Spleen (tissue), 11 donors: ENCODE data around the gene TOR4A. TPM values are rescaled to one million over a fixed set of nuclear protein-coding genes. Genes with fewer than 3 reads are reported as not detected.

ENCODE experiments used
- DNase-seq: peaks from one replicate; pipeline ENCODE4 v3.0.0-alpha.2; 2020
- H3K27ac ChIP-seq, 8 donors: fragments of 200-600 bp; sonication (generic) in 7 of 8; 1 replicate in 4 of 8; 2 replicates in 4 of 8; pipeline versions ENCODE4 v1.5.0 to v1.8.0; 2016 to 2021; ENCODE audit warnings: inconsistent platforms in 4 of 8, mild to moderate bottlenecking in 4 of 8, moderate library complexity in 1 of 8
- H3K27me3 ChIP-seq, 7 donors: fragments of 200-600 bp; sonication (generic) in 6 of 7; replicated peaks in 1 of 7; 1 replicate in 4 of 7; 2 replicates in 3 of 7; pipeline versions ENCODE4 v1.5.0 to v1.8.0; 2016 to 2021; ENCODE audit warnings: inconsistent platforms in 3 of 7, mild to moderate bottlenecking in 1 of 7
- H3K36me3 ChIP-seq, 6 donors: fragments of 200-600 bp; sonication (generic) in 5 of 6; 1 replicate in 4 of 6; 2 replicates in 2 of 6; pipeline versions ENCODE4 v1.5.0 to v1.8.0; 2016 to 2021; ENCODE audit warnings: inconsistent platforms in 2 of 6
- H3K4me1 ChIP-seq, 6 donors: fragments of 200-600 bp; sonication (generic) in 5 of 6; 1 replicate in 3 of 6; 2 replicates in 3 of 6; pipeline versions ENCODE4 v1.5.0 to v1.8.0; 2016 to 2021; ENCODE audit warnings: inconsistent platforms in 3 of 6
- H3K4me3 ChIP-seq, 8 donors: fragments of 200-600 bp; sonication (generic) in 7 of 8; 1 replicate in 4 of 8; 2 replicates in 4 of 8; pipeline versions ENCODE4 v1.5.0 to v1.8.0; 2016 to 2021; ENCODE audit warnings: inconsistent platforms in 4 of 8, mild to moderate bottlenecking in 4 of 8, moderate library complexity in 2 of 8
- H3K9me3 ChIP-seq, 8 donors: fragments of 200-600 bp; sonication (generic) in 7 of 8; 1 replicate in 4 of 8; 2 replicates in 4 of 8; pipeline versions ENCODE4 v1.5.0 to v1.8.0; 2016 to 2021; ENCODE audit warnings: inconsistent platforms in 4 of 8
- CTCF ChIP-seq, 11 experiments: fragments of 200-600 bp in 7 of 11; fragments of 450-650 bp in 4 of 11; sonication (generic) in 4 of 11; IDR thresholded peaks in 8 of 11; conservative IDR thresholded peaks in 3 of 11; 1 replicate in 7 of 11; 2 replicates in 4 of 11; pipeline versions ENCODE4 v1.4.0 to v1.8.0; 2016 to 2021; ENCODE audit warnings: antibody characterized with exemption in 11 of 11, inconsistent platforms in 4 of 11, mild to moderate bottlenecking in 1 of 11
- POLR2A ChIP-seq, 3 donors: fragments of 450-650 bp; IDR thresholded peaks; one replicate each; pipeline ENCODE4 v1.5.1; 2017; ENCODE audit warnings: antibody characterized with exemption in 3 of 3, mild to moderate bottlenecking in 1 of 3
- POLR2AphosphoS5 ChIP-seq, 3 donors: sonication (generic); formaldehyde crosslinking; IDR thresholded peaks; one replicate each; pipeline ENCODE4 v1.5.1; 2017; ENCODE audit warnings: antibody characterized with exemption in 3 of 3
- WGBS, 5 donors: extraction: QIAGEN DNeasy Blood & Tissue Kit in 3 of 5; methylation state at CpG; one replicate each; pipeline versions ENCODE4 v1.1.5 to v1.1.7; 2013 to 2018; 5-methylcytosine and 5-hydroxymethylcytosine counted together
- intact Hi-C: fragments of 100-400 bp; cut with DNase I; formaldehyde crosslinking; loops from one replicate; pipeline ENCODE4 v1.15.0; 2023; ENCODE audit warnings: low total_unique reads
- polyA plus RNA-seq, 3 donors: library from polyadenylated mRNA; stranded (reverse); fragments of 200-250 nt; gene quantifications; one replicate each; pipeline ENCODE4 v1.2.1, GENCODE V29; 2013
- total RNA-seq, 7 donors: library from RNA; depleted of rRNA in 3 of 7; stranded (reverse); fragments of >200 nt in 3 of 7; fragmentation: NEBNext Ultra II Directional in 4 of 7; extraction: Animal tissue kit (Norgen Biotek cat#: 25700) in 4 of 7; gene quantifications; one replicate each; pipeline versions ENCODE4 v1.1.0 to v1.2.1, GENCODE V29; 2016 to 2021
- donor health status: healthy with polysubstance abuse.
- donor health status: DM: no; HTN: no; CAD: no; lungs with moderate emphysema.
- donor health status: DM: no; HTN: no; CAD: no.
- donor health status: Bipolar disorder and iron deficiency.
- donor health status: healthy.
- donor health status: DM: no; HTN: no; CAD: no.
- donor health status: DM: yes; HTN: yes; CAD: no.

Gene TOR4A
- total and polyA plus RNA-seq, 10 donors, result 3.2 to 39.9 (median 26.2) TPM

DNA sequence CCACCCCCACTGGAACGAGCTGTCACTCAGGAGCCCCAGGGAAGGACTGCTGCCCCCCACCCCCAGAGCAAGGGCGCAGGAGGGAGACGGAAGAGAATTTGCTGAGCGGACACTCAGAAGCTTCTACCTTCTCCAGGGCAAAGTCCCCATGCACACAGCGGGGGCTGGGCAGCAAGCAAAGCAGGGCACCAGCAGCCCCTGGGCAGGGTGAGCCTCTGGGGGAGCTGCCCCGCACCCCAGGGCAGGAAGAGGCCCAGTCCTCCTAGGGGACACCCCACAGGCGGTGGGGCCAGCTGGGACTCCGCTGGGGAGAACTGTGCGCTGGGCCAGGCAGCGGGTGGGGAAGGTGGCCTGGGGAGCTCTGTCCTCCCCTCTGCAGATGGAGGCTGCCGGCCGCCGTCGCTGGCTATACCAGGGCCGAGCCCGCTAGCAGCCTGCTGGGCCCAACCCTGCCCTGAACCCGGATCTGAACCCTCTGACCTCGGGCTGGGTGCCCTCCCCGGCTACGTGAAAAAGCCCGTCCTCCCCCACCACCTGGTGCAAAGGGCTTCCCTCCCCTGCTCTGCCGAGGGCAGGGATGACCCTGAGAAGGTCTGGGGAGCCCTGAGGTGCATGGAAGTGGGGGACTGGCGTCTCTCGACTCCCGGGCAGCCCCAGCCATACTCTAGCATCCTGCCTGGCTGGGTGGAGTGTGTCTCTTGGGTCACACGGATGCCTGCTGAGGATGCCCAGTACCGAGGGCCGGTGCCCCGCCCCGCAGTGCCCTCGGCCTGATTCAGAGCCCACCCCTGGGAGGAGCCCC is 47.4 kb upstream of the TOR4A start:
- intact Hi-C loops, result no loop called here
- WGBS, 5 donors, result 45 to 67% (median 62%) methylated on average over 8 to 31 of the region's 31 CpGs
- H3K4me3 ChIP-seq, result no peak overlapping the region

DNA sequence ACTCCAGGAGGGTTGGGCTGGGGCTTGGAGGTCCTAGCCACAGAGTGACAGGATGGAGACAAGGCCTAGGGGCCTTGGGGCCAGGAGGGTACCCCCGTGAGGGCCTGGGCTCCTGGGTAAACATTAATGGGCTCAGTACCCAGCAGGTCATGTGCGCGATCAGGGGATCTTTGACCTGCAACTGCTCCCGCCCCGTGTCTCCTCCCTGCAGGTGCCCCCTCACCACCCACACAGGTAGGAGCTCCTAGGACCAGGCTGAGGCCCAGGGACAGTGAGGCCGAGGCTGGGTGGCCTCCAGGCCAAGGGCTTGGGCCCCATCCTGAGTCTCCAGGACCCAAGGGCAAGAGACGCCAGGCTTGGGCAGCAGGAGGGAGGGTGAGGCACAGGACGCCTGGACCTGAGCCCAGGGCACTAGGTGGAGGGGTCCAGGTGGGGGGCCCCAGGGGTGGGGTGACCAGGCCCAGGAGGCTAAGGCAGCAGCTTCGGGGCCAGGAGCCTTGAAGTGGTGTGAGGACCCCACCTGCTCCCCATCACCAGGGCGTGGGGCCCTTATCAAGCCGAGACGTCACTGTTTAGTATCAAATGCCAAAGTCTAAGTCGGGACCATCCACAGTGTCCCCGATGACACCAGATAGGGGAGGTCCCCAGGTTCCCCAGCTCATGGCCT is 46.7 kb upstream of the TOR4A start, which contains the start of gene SLC34A3:
SLC34A3 (plus strand) TSS at position 197 of the 667 bp plus-strand sequence. CDS start 802 bp downstream, outside the sequence.
- H3K4me1 ChIP-seq, result peaks cover 5 to 27% (median 22%) of the 10 kb centered on the region in 6 donors
- WGBS, 5 donors, result 62 to 83% (median 76%) methylated on average over 9 to 14 of the region's 14 CpGs
- H3K27me3 ChIP-seq, result peaks cover 0 to 91% (median 45%) of the 10 kb centered on the region in 7 donors
- no peaks in the 10 kb centered on the region for H3K36me3 ChIP-seq
- intact Hi-C loops, result no loop called here
- no peak for TF ChIP-seq CTCF (IDR thresholded peaks at IDR 0.05 in 8 of 11, conservative IDR thresholded peaks at IDR 0.05 in 3 of 11)
- no peak for TF ChIP-seq POLR2A (IDR thresholded peaks at IDR 0.05)
- TF ChIP-seq POLR2AphosphoS5 (IDR thresholded peaks at IDR 0.05), result no peak
- no peaks in the 10 kb centered on the region for H3K9me3 ChIP-seq
- no peak within 1 kb of the TSS for H3K4me3 ChIP-seq
- no peak for DNase-seq
- H3K27ac ChIP-seq, result no peak within 1 kb of the TSS

More for the DNA sequence above, 47.4 kb upstream of the TOR4A start:
- TF ChIP-seq POLR2AphosphoS5 (IDR thresholded peaks at IDR 0.05) (no peak), CTCF (IDR thresholded peaks at IDR 0.05 in 8 of 11, conservative IDR thresholded peaks at IDR 0.05 in 3 of 11) (no peak)
- H3K9me3 ChIP-seq, result no peaks in the 10 kb centered on the region
- peaks cover 0 to 83% (median 45%) of the 10 kb centered on the region in 7 donors for H3K27me3 ChIP-seq
- DNase-seq, result no peak
- peaks cover 0 to 22% (median 14%) of the 10 kb centered on the region in 6 donors for H3K4me1 ChIP-seq
- H3K36me3 ChIP-seq, result no peaks in the 10 kb centered on the region
- H3K27ac ChIP-seq, result no peak overlapping the region

DNA sequence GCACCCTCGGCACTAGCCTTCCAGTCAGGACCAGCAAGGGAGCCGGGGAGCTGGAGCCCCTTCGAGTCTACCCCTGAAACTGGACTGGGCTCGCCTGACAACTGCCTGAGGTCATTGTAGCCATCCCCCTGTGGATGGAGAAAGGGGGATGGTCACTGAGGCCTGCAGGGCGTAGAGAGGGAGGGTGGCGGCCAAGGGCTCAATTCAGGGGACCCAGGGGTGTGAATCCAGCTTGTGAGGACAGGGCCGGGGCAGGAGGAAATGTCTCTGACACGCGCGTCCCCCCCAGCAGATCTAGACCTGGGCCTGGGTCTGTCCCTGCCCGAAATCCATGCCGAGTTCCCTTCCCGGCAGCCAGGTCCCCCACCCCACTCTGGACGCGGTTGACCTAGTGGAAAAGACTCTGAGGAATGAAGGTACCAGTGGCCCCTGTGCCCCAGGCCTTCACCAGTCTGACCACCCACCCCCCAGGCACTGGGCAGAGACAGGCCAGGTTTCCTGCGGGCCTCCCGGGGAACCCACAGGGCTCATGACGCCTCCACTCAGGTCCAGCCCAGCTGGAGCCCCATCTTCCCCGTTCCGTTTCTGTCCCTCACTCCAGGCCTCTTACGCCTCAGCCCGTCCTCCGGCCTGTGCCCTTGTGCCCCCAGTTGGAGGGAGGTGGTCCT is 46.0 kb upstream of the TOR4A start:
- no peaks in the 10 kb centered on the region for H3K9me3 ChIP-seq
- intact Hi-C loops, result no loop called here
- DNase-seq, result no peak
- 83 to 93% (median 84%) methylated on average over 13 to 23 of the region's 23 CpGs for WGBS, 5 donors
- H3K36me3 ChIP-seq, result no peaks in the 10 kb centered on the region
- H3K27me3 ChIP-seq, result peaks cover 0 to 92% (median 45%) of the 10 kb centered on the region in 7 donors
- H3K4me1 ChIP-seq, result peaks cover 10 to 34% (median 28%) of the 10 kb centered on the region in 6 donors
- H3K27ac ChIP-seq, result no peak overlapping the region
- no peak overlapping the region for H3K4me3 ChIP-seq
- TF ChIP-seq POLR2AphosphoS5 (IDR thresholded peaks at IDR 0.05) (no peak), CTCF (IDR thresholded peaks at IDR 0.05 in 8 of 11, conservative IDR thresholded peaks at IDR 0.05 in 3 of 11) (no peak), POLR2A (IDR thresholded peaks at IDR 0.05) (no peak)
